ENCODE measurements around the gene KCNC1. TPM values are rescaled to one million over a fixed set of nuclear protein-coding genes. Genes with fewer than 3 reads are reported as not detected.

KCNC1 gene
- total RNA-seq, 1 experiment from 2014 or later, result 0.26 TPM

DNA sequence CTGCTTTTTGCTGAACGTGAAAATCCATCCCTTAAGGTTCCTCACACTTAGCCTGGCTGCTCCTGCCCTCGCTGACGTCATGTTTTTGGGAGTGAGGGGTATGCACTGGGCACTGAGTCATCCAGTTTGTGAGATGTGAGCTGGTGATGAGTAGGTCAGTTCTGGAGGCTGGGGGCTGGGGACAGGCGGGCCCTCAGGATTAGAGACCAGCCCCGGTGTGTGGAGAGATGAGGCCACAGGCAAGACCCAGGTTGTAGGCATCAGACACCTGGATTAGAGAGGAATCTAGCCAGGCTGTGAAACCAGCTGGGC is 9.2 kb downstream of the KCNC1 start:
- Mint-ChIP-seq H3K27ac (ENCODE audit: unreplicated experiment) (no peak overlapping the region), H3K9me3 (ENCODE audit: low read depth, unreplicated experiment) (no peaks in the 10 kb centered on the region), H3K4me1 (ENCODE audit: low read depth, unreplicated experiment) (no peaks in the 10 kb centered on the region), H3K27me3 (ENCODE audit: unreplicated experiment) (peaks cover 48% of the 10 kb centered on the region), H3K4me3 (ENCODE audit: low read depth, unreplicated experiment) (no peak overlapping the region), H3K36me3 (ENCODE audit: insufficient read depth, unreplicated experiment) (no peaks in the 10 kb centered on the region)
- intact Hi-C loops (cut with micrococcal nuclease; ENCODE audit: unreplicated experiment), result no loop called here
- CTCF ChIA-PET, result interaction anchor here (1.0 kb wide), 1 partner anchor 13 kb away, joined by 3 read pairs; no protein-coding TSS in a partner anchor
- TF ChIP-seq, protein P1, sequence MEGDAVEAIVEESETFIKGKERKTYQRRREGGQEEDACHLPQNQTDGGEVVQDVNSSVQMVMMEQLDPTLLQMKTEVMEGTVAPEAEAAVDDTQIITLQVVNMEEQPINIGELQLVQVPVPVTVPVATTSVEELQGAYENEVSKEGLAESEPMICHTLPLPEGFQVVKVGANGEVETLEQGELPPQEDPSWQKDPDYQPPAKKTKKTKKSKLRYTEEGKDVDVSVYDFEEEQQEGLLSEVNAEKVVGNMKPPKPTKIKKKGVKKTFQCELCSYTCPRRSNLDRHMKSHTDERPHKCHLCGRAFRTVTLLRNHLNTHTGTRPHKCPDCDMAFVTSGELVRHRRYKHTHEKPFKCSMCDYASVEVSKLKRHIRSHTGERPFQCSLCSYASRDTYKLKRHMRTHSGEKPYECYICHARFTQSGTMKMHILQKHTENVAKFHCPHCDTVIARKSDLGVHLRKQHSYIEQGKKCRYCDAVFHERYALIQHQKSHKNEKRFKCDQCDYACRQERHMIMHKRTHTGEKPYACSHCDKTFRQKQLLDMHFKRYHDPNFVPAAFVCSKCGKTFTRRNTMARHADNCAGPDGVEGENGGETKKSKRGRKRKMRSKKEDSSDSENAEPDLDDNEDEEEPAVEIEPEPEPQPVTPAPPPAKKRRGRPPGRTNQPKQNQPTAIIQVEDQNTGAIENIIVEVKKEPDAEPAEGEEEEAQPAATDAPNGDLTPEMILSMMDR (IDR thresholded peaks at IDR 0.05; ENCODE audit: unreplicated experiment), result no peak
- no TSS peak for BruUV-seq (replicated peaks)
- no peak for DNase-seq

DNA sequence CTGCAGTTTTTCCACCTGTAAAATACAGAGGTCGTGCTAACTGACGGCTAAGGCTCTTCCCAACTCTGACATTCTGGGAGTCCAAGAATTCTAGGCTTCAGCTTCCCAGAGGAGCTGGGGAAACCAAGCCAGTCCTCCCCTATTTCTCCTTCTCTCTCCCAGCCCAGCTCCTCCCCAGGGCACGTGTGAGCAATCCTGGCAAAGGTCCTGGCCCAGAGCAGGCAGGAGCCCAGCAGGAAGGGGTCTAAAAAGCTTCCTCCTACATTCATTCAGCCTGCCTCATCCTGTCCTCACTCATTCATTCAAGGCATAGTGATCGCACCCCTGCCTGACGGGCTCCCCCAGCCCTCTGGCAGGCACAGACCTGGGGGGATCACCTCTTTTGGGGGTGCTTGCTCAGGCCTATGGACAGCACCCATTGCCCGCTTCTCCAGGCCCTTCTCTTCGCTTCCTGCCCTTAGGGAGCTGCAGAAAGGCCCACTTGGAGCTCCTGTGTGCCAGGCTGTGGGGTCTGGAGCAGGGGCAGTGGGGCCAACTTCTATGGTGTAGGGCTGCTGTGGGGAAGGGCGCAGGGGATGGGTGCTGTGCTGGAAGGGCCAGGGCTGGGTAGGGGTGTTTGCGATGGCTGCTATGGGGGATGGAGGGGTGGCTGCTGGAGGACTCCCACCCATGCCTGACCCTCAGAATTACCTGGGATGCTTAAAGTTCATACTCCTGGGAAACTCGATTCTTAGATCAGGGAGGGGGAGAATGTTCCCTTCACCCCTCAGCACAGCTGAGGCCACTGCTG is 9.8 kb downstream of the KCNC1 start:
- Mint-ChIP-seq H3K27ac (ENCODE audit: unreplicated experiment) (no peak overlapping the region), H3K4me3 (ENCODE audit: low read depth, unreplicated experiment) (no peak overlapping the region), H3K9me3 (ENCODE audit: low read depth, unreplicated experiment) (no peaks in the 10 kb centered on the region), H3K36me3 (ENCODE audit: insufficient read depth, unreplicated experiment) (no peaks in the 10 kb centered on the region), H3K27me3 (ENCODE audit: unreplicated experiment) (peaks cover 48% of the 10 kb centered on the region), H3K4me1 (ENCODE audit: low read depth, unreplicated experiment) (no peaks in the 10 kb centered on the region)
- CTCF ChIA-PET, result no interaction called here
- BruUV-seq (replicated peaks), result no TSS peak
- no peak for DNase-seq
- TF ChIP-seq, protein P1 (IDR thresholded peaks at IDR 0.05; ENCODE audit: unreplicated experiment), result no peak
- intact Hi-C loops (cut with micrococcal nuclease; ENCODE audit: unreplicated experiment), result no loop called here

DNA sequence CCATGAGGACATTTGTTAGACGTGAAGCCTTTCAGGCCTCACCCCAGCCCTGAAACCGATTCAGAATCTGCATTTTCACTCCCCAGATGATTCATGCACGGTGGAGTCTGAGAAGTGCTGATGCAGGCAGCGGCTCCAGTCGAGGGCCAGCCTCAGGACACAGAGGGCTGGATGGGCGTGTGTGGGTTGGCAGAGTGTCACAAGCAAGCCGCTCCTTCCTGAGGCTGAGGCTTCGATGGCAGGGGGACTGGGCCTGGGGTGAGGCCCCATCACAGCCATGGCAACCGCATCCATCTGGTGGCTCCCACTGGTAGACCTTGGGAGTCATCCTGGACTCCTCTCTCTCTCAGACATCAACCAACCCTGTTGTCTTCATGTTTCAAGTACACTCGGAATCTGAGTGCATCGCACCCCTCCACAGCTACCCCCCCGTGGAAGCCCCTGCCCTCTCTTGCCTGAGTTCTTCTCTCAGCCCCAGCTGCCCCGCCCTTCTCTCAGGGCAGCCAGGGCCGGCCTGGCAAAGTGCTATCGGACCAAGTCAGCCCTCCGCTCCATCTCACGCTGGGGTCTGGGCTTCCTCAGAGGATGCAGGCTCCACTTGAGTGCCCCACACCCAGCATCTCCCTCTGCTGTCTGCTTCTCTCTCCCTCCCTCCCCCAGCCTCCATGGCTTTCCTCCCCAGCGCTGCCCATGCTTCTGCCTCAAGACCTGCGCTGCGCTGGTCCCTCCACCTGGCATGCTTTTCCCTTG is 10.6 kb downstream of the KCNC1 start:
- TF ChIP-seq, protein P1 (IDR thresholded peaks at IDR 0.05; ENCODE audit: unreplicated experiment), result no peak
- H3K36me3 Mint-ChIP-seq (ENCODE audit: insufficient read depth, unreplicated experiment), result no peaks in the 10 kb centered on the region
- intact Hi-C loops (cut with micrococcal nuclease; ENCODE audit: unreplicated experiment), result no loop called here
- CTCF ChIA-PET, result no interaction called here
- no peak overlapping the region for H3K4me3 Mint-ChIP-seq (ENCODE audit: low read depth, unreplicated experiment)
- no peaks in the 10 kb centered on the region for H3K4me1 Mint-ChIP-seq (ENCODE audit: low read depth, unreplicated experiment)
- no peak overlapping the region for H3K27ac Mint-ChIP-seq (ENCODE audit: unreplicated experiment)
- DNase-seq, result no peak
- BruUV-seq (replicated peaks), result no TSS peak
- peaks cover 50% of the 10 kb centered on the region for H3K27me3 Mint-ChIP-seq (ENCODE audit: unreplicated experiment)
- H3K9me3 Mint-ChIP-seq (ENCODE audit: low read depth, unreplicated experiment), result no peaks in the 10 kb centered on the region

DNA sequence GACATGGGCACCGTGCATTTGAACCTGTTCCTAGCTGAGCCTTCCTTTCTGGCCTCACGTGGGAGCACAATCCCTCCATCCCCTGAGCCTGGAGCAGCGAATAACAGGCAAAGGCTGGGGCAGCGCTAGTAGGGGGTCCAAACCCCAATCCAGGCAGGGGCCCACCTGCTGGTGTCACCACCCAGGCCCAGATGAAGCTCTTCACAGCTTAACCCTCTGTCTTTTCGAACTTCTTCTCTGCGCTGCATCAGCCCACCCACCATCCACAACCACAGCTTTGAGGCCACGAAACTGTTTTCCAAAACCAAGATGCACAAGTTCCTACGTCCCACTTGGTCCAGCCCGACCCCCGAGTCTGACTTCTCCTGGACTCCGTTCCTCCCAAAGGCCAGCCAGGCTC is 11.5 kb downstream of the KCNC1 start:
- intact Hi-C loops (cut with micrococcal nuclease; ENCODE audit: unreplicated experiment), result no loop called here
- Mint-ChIP-seq H3K36me3 (ENCODE audit: insufficient read depth, unreplicated experiment) (no peaks in the 10 kb centered on the region), H3K9me3 (ENCODE audit: low read depth, unreplicated experiment) (no peaks in the 10 kb centered on the region), H3K4me1 (ENCODE audit: low read depth, unreplicated experiment) (no peaks in the 10 kb centered on the region), H3K4me3 (ENCODE audit: low read depth, unreplicated experiment) (no peak overlapping the region), H3K27ac (ENCODE audit: unreplicated experiment) (no peak overlapping the region), H3K27me3 (ENCODE audit: unreplicated experiment) (peaks cover 59% of the 10 kb centered on the region)
- CTCF ChIA-PET, result no interaction called here
- TF ChIP-seq, protein P1 (IDR thresholded peaks at IDR 0.05; ENCODE audit: unreplicated experiment), result no peak
- no TSS peak for BruUV-seq (replicated peaks)
- DNase-seq, result no peak

Measured in Calu3 (cell line).